ENCODE measurements around the gene CACNA1I.
"Not testable (repeated sequence)": the region's sequence is repeated elsewhere in the genome, so short reads cannot be mapped to it uniquely, and the experiment has no call there.

Gene CACNA1I

GRCh38 chr22:39718921-39719475 is 148.4 kb downstream of the CACNA1I start:
- no peak for DNase-seq (ENCODE audit: low read depth in 3 of 3)

GRCh38 chr22:39719559-39720450 is 149.3 kb downstream of the CACNA1I start:
- DNase-seq (ENCODE audit: low read depth in 3 of 3), result no peak

- no peak for DNase-seq (ENCODE audit: low read depth in 3 of 3)
Measured at GRCh38 chr22:39721206-39722031, 150.9 kb downstream of the CACNA1I start.

GRCh38 chr22:39722032-39722325 is 151.4 kb downstream of the CACNA1I start:
- DNase-seq (ENCODE audit: low read depth in 3 of 3), result no peak

- DNase-seq (ENCODE audit: low read depth in 3 of 3), result no peak
Measured at GRCh38 chr22:39722501-39722900, 151.9 kb downstream of the CACNA1I start.

GRCh38 chr22:39723463-39723862 is 152.9 kb downstream of the CACNA1I start:
- no peak for DNase-seq (ENCODE audit: low read depth in 3 of 3)

GRCh38 chr22:39723899-39724351 is 153.4 kb downstream of the CACNA1I start:
- DNase-seq (ENCODE audit: low read depth in 3 of 3), result no peak

- DNase-seq (ENCODE audit: low read depth in 3 of 3), result no peak
Measured at GRCh38 chr22:39724390-39724789, 153.8 kb downstream of the CACNA1I start.

GRCh38 chr22:39724857-39725256 is 154.3 kb downstream of the CACNA1I start:
- DNase-seq (ENCODE audit: low read depth in 3 of 3), result no peak

GRCh38 chr22:39725351-39726035 is 154.9 kb downstream of the CACNA1I start:
- no peak for DNase-seq (ENCODE audit: low read depth in 3 of 3)

- DNase-seq (ENCODE audit: low read depth in 3 of 3), result no peak
Measured at GRCh38 chr22:39727541-39727940, 157.0 kb downstream of the CACNA1I start.

- no peak for DNase-seq (ENCODE audit: low read depth in 3 of 3)
Measured at GRCh38 chr22:39728236-39728860, 157.8 kb downstream of the CACNA1I start.

GRCh38 chr22:39729141-39729934 is 158.8 kb downstream of the CACNA1I start:
- no peak for DNase-seq (ENCODE audit: low read depth in 3 of 3)

GRCh38 chr22:39731481-39731880 is 160.9 kb downstream of the CACNA1I start:
- DNase-seq (ENCODE audit: low read depth in 3 of 3), result no peak

GRCh38 chr22:39731881-39732555 is 161.5 kb downstream of the CACNA1I start:
- DNase-seq (ENCODE audit: low read depth in 3 of 3), result no peak

- no peak for DNase-seq (ENCODE audit: low read depth in 3 of 3)
Measured at GRCh38 chr22:39732625-39733024, 162.1 kb downstream of the CACNA1I start.

GRCh38 chr22:39733191-39733590 is 162.6 kb downstream of the CACNA1I start:
- no peak for DNase-seq (ENCODE audit: low read depth in 3 of 3)

- not testable (repeated sequence) for DNase-seq (ENCODE audit: low read depth in 3 of 3)
Measured at GRCh38 chr22:39734046-39734445, 163.5 kb downstream of the CACNA1I start.

GRCh38 chr22:39734866-39735265 is 164.3 kb downstream of the CACNA1I start:
- no peak for DNase-seq (ENCODE audit: low read depth in 3 of 3)

GRCh38 chr22:39735776-39736175 is 165.2 kb downstream of the CACNA1I start:
- no peak for DNase-seq (ENCODE audit: low read depth in 3 of 3)

Data from stimulated activated CD4-positive, alpha-beta T cell treated with anti-CD3 and anti-CD28 coated beads, TNF-alpha, amount 100 ng/mL, for 24 hours (primary cell).